K562 (cell line): ENCODE measurements around the gene CHSY3. TPM values are rescaled to one million over a fixed set of nuclear protein-coding genes. Genes with fewer than 3 reads are reported as not detected.

Experiments
- ATAC-seq: fragments of 200-7000 bp; cut with Tn5 transposase; 3 replicates; pipeline ENCODE4 v1.9.1; 2020; ENCODE audit warnings: moderate library complexity
- BruUV-seq: library from RNA; stranded (reverse); fragments of 400-500 nt; replicated peaks from 2 replicates; lab custom pipeline; 2021; lab: Mats Ljungman, UMichigan
- CTCF ChIA-PET: fragments of 300-600 bp; formaldehyde crosslinking; extraction: SDS; loops from one replicate; lab custom pipeline; 2021; ENCODE audit warnings: low intra/inter-chr PET ratio; lab: Yijun Ruan, JAX
- POLR2A ChIA-PET: fragments of 300-600, 350-650 bp; sonication (Branson Sonifier 250); formaldehyde crosslinking; extraction: SDS; loops from one replicate; lab custom pipeline; 2021; ENCODE audit warnings: antibody characterized with exemption, inconsistent platforms; lab: Yijun Ruan, JAX
- DNase-seq, 4 experiments: peaks; one replicate each; pipeline versions ENCODE4 v3.0.0 to v3.0.0-alpha.2; 2011 to 2018; ENCODE audit warnings: low spot score in 3 of 4, mixed read lengths in 3 of 4; ENCODE audit errors: extremely low read depth in 1 of 4
- FAIRE-seq: peaks from 2 replicates; lab custom pipeline; 2011; peaks lifted over from hg19 to GRCh38; lab: Jason Lieb, UNC
- H2AFZ ChIP-seq: 2 replicates; pipeline ENCODE4 v1.6.0; 2011; ENCODE audit warnings: low read depth, low read length, control low read depth, inconsistent platforms
- H3K27ac ChIP-seq: fragments of 200-600 bp; 3 replicates; pipeline ENCODE4 v1.8.0; 2011; ENCODE audit warnings: low read depth, mild to moderate bottlenecking, control low read depth, inconsistent platforms, low read length, moderate library complexity, mixed read lengths; ENCODE audit errors: extremely low read depth
- H3K27me3 ChIP-seq, 2 experiments: fragments of 300-600 bp in 1 of 2; 2 replicates in 1 of 2; 3 replicates in 1 of 2; pipeline versions ENCODE4 v1.6.0 to v1.8.0; 2011; ENCODE audit warnings: inconsistent platforms in 2 of 2, low read length in 2 of 2, mild to moderate bottlenecking in 1 of 2, mixed read lengths in 1 of 2, moderate library complexity in 1 of 2; ENCODE audit not compliant: control insufficient read depth in 2 of 2, insufficient read depth in 2 of 2
- H3K36me3 ChIP-seq: fragments of 300-600 bp; 3 replicates; pipeline ENCODE4 v1.8.0; 2011; ENCODE audit warnings: mild to moderate bottlenecking, low read length, inconsistent platforms; ENCODE audit not compliant: control insufficient read depth, insufficient read depth
- H3K4me1 ChIP-seq, 2 experiments: fragments of 200-600 bp in 1 of 2; replicated peaks in 1 of 2; 2 replicates in 1 of 2; 3 replicates in 1 of 2; pipeline versions ENCODE4 v1.5.1 to v1.8.0; 2011; ENCODE audit warnings: inconsistent platforms in 2 of 2, low read length in 2 of 2, mild to moderate bottlenecking in 1 of 2, mixed read lengths in 1 of 2, moderate library complexity in 1 of 2; ENCODE audit not compliant: control insufficient read depth in 2 of 2, insufficient read depth in 2 of 2
- H3K4me2 ChIP-seq: 2 replicates; pipeline ENCODE4 v1.6.1; 2011; ENCODE audit warnings: low read length, control low read depth, inconsistent platforms, mixed read lengths; ENCODE audit not compliant: insufficient read depth
- H3K4me3 ChIP-seq: fragments of 200-600 bp; sonication (generic), shearing (Covaris generic); 2 replicates; pipeline ENCODE4 v1.5.1; 2016; ENCODE audit warnings: control low read depth, inconsistent platforms
- H3K79me2 ChIP-seq: fragments of 200-600 bp; 3 replicates; pipeline ENCODE4 v1.8.0; 2011; ENCODE audit warnings: low read length, inconsistent platforms; ENCODE audit not compliant: control insufficient read depth, insufficient read depth
- H3K9ac ChIP-seq, 2 experiments: 2 replicates each; pipeline versions ENCODE4 v1.6.0 to v1.6.1; 2011; ENCODE audit warnings: low read depth in 2 of 2, low read length in 2 of 2, control low read depth in 1 of 2, inconsistent platforms in 1 of 2, mild to moderate bottlenecking in 1 of 2, mixed read lengths in 1 of 2; ENCODE audit not compliant: insufficient read depth in 1 of 2
- H3K9me1 ChIP-seq: one replicate; pipeline ENCODE4 v1.6.0; 2011; ENCODE audit warnings: inconsistent platforms, mild to moderate bottlenecking, low read length, moderate library complexity; ENCODE audit not compliant: control insufficient read depth, insufficient read depth
- H3K9me3 ChIP-seq: replicated peaks from 2 replicates; pipeline ENCODE4 v1.5.1; 2011; ENCODE audit warnings: low read depth, low read length, inconsistent platforms; ENCODE audit not compliant: control insufficient read depth, insufficient read depth
- H4K20me1 ChIP-seq: replicated peaks from 2 replicates; pipeline ENCODE4 v1.6.1; 2011; ENCODE audit warnings: low read length, inconsistent platforms, mixed read lengths; ENCODE audit not compliant: control insufficient read depth, insufficient read depth
- DDX20 ChIP-seq: fragments of 450-650 bp; IDR thresholded peaks from 2 replicates; pipeline ENCODE4 v1.6.1; 2016; ENCODE audit warnings: missing genetic modification characterization, low read depth, mild to moderate bottlenecking, missing compliant biosample characterization, moderate library complexity
- ELF1 ChIP-seq: fragments of 200-800 bp; sonication (Bioruptor generic); IDR thresholded peaks from 2 replicates; pipeline ENCODE4 v1.6.1; 2016; ENCODE audit warnings: missing genetic modification characterization, missing compliant biosample characterization
- HNRNPUL1 ChIP-seq: fragments of 200-400 bp; formaldehyde crosslinking; IDR thresholded peaks from 2 replicates; pipeline ENCODE4 v1.6.1; 2017; ENCODE audit warnings: low read length
- MCM7 ChIP-seq, 2 experiments: fragments of 450-650 bp; IDR thresholded peaks; 2 replicates each; pipeline ENCODE4 v1.6.1; 2016 to 2018
- PHF21A ChIP-seq: fragments of 450-650 bp; IDR thresholded peaks from 2 replicates; pipeline ENCODE4 v1.6.1; 2017; ENCODE audit warnings: low read depth, borderline replicate concordance
- RFX7 ChIP-seq: fragments of 250-450 bp; sonication (Bioruptor Pico); IDR thresholded peaks from 2 replicates; pipeline ENCODE4 v1.5.1; 2021; ENCODE audit warnings: mild to moderate bottlenecking
- SMARCE1 ChIP-seq: fragments of 450-650 bp; IDR thresholded peaks from 2 replicates; pipeline ENCODE4 v1.7.1; 2016; ENCODE audit warnings: mild to moderate bottlenecking
- TAF1 ChIP-seq: IDR thresholded peaks from 2 replicates; pipeline ENCODE4 v1.6.1; 2011; ENCODE audit warnings: mild to moderate bottlenecking, low read length, moderate library complexity; ENCODE audit not compliant: insufficient read depth, control insufficient read depth, severe bottlenecking; ENCODE audit errors: extremely low read depth
- ZBTB26 ChIP-seq: fragments of 450-650 bp; formaldehyde crosslinking; IDR thresholded peaks from 2 replicates; pipeline ENCODE4 v1.4.0; 2022; ENCODE audit warnings: missing genetic modification characterization
- ZNF140 ChIP-seq: fragments of 250-450 bp; sonication (Bioruptor Pico); IDR thresholded peaks from 2 replicates; pipeline ENCODE4 v1.8.0; 2021; ENCODE audit warnings: moderate library complexity, mild to moderate bottlenecking, inconsistent platforms
- ZNF444 ChIP-seq: fragments of 250-450 bp; sonication (Bioruptor Pico); IDR thresholded peaks from 2 replicates; pipeline ENCODE4 v1.4.0; 2020; ENCODE audit warnings: mild to moderate bottlenecking, moderate library complexity
- ZNF766 ChIP-seq: fragments of 200-800 bp; sonication (Bioruptor generic); conservative IDR thresholded peaks from 2 replicates; pipeline ENCODE4 v1.6.1; 2016; ENCODE audit warnings: missing genetic modification characterization, missing compliant biosample characterization
- WGBS: fragments of 100-300 bp; shearing (Covaris generic); methylation state at CpG from one replicate; pipeline ENCODE4 v1.1.6; 2016; ENCODE audit warnings: low coverage, mixed read lengths; ENCODE audit not compliant: insufficient coverage; ENCODE audit errors: missing lambda C conversion rate; 5-methylcytosine and 5-hydroxymethylcytosine counted together
- in situ Hi-C: fragments of 300-500 bp; cut with MboI; formaldehyde crosslinking; loops from 4 replicates; pipeline ENCODE4 v1.15.0; 2018; ENCODE audit warnings: inconsistent platforms, mixed read lengths
- intact Hi-C: fragments of 100-400 bp; cut with micrococcal nuclease; formaldehyde crosslinking; loops from 2 replicates; pipeline ENCODE4 v1.14.2; 2022
- polyA plus RNA-seq, 8 experiments: library from polyadenylated mRNA; depleted of rRNA in 4 of 8; stranded (reverse) in 5 of 8; unstranded in 3 of 8; fragments of >200 nt; fragmentation: Nextera tagmentation in 2 of 8; fragmentation: Illumina TruSeq in 1 of 8; extraction: Ambion mirVana in 2 of 8; extraction: Trizol in 1 of 8; gene quantifications; 2 replicates each; pipeline versions ENCODE4 v1.2.1 to v1.2.3, GENCODE V29; 2011 to 2014; ENCODE audit warnings: inconsistent platforms in 1 of 8, missing spikeins in 1 of 8
- total RNA-seq, 7 experiments: library from RNA; depleted of rRNA in 6 of 7; stranded (reverse); fragments of >200 nt in 6 of 7; fragmentation: Illumina TruSeq in 2 of 7; extraction: Trizol in 2 of 7; gene quantifications; 2 replicates each; pipeline versions ENCODE4 v1.2.1 to v1.2.3, GENCODE V29; 2011 to 2021; ENCODE audit warnings: low replicate concordance in 1 of 7

Gene CHSY3
- total and polyA plus RNA-seq, 9 of the 15 experiments (the other 6 are each of a cell fraction or from before 2014, with no cell fraction given), result 0.04 TPM; not detected in 8

- H2AFZ ChIP-seq, result no peak overlapping the region
- no peaks in the 10 kb centered on the region for H3K36me3 ChIP-seq
- FAIRE-seq (no peak), ATAC-seq (no peak), DNase-seq (no peak)
- H3K4me3 ChIP-seq, result no peak overlapping the region
- no peaks in the 10 kb centered on the region for H3K27me3 ChIP-seq
- H3K79me2 ChIP-seq, result no peaks in the 10 kb centered on the region
- no peaks in the 10 kb centered on the region for H3K9me3 ChIP-seq
- no peak overlapping the region for H3K4me2 ChIP-seq
- H3K9me1 ChIP-seq, result no peaks in the 10 kb centered on the region
- no peaks in the 10 kb centered on the region for H4K20me1 ChIP-seq
- CTCF ChIA-PET, result no interaction called here
- H3K4me1 ChIP-seq, result no peaks in the 10 kb centered on the region
- TF ChIP-seq DDX20 (tag) (no peak), ELF1 (tag) (no peak), ZNF140 (no peak), HNRNPUL1 (no peak), RFX7 (no peak), MCM7 (IDR thresholded peaks at IDR 0.05) (no peak), ZNF444 (CRISPR knock-in tag) (no peak), ZNF766 (no peak), SMARCE1 (no peak), TAF1 (no peak), ZBTB26 (CRISPR knock-in tag) (no peak), PHF21A (no peak)
- in situ Hi-C loops (no loop called here), intact Hi-C loops (no loop called here)
- no TSS peak for BruUV-seq
- no peak overlapping the region for H3K27ac ChIP-seq
- no peak overlapping the region for H3K9ac ChIP-seq
- POLR2A ChIA-PET, result no interaction called here
- no CpG with 5 or more reads among the region's 4 CpGs for WGBS
These were observed 26.0 kb downstream of the CHSY3 start for GRCh38 chr5:129930221-129930620.
